H54 (cell line): ENCODE results near the gene ATXN7L1.

Source experiments
- DNase-seq: peaks from one replicate; pipeline ENCODE4 v3.0.0; 2011; ENCODE audit warnings: low spot score, mixed read lengths; ENCODE audit not compliant: insufficient read length
- FAIRE-seq: peaks from 3 replicates; lab custom pipeline; 2011; peaks lifted over from hg19 to GRCh38; lab: Jason Lieb, UNC
- POLR2A ChIP-seq: IDR thresholded peaks from 2 replicates; pipeline ENCODE4 v1.6.1; 2011; ENCODE audit warnings: low read depth, mild to moderate bottlenecking, low read length

Gene ATXN7L1

DNA sequence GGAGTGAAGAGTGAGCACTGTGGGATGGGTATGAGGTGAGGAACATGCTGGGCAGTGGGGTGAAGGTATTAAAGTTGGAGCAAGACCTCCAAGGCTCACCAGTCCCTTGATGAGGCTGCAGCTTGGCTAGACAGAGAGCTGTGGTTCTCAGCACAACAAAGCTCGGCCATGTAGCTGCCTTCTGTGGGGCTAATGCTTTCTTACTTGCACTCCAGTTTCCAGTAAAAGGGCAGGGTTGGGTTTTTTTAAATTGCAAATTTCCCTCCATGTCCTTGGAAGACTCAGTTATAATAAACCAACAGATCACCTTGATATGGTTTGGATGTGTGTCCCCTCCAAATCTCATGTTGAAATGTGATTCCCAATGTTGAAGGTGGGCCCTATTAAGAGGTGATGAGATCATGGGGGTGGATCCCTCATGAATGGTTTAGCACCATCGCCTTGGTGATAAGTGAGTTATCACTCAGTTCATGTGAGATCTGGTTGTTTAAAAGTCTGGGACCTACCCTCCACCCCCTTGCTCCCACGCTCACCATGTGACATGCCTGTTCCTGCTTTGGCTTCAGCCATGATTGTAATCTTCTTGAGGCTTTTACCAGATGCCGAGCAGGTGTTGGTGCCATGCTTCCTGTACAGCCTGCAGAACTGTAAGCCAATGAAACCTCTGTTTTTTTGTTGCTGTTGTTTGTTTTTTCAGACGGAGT, 55.9 kb downstream of the ATXN7L1 start:
- FAIRE-seq (no peak), DNase-seq (no peak)
- no peak for TF ChIP-seq POLR2A

GRCh38 chr7:105819559-105819958, 56.8 kb downstream of the ATXN7L1 start:
- FAIRE-seq (no peak), DNase-seq (no peak)
- no peak for TF ChIP-seq POLR2A

- TF ChIP-seq POLR2A, result no peak
- no peak for DNase-seq
- no peak for FAIRE-seq
Measured at GRCh38 chr7:105816954-105817615, 59.3 kb downstream of the ATXN7L1 start.

GRCh38 chr7:105816266-105816843, 60.0 kb downstream of the ATXN7L1 start:
- no peak for TF ChIP-seq POLR2A
- FAIRE-seq, result no peak
- no peak for DNase-seq

GRCh38 chr7:105815576-105815975, 60.8 kb downstream of the ATXN7L1 start:
- no peak for TF ChIP-seq POLR2A
- FAIRE-seq, result no peak
- no peak for DNase-seq

- DNase-seq, result no peak
- no peak for TF ChIP-seq POLR2A
- FAIRE-seq, result no peak
Measured at GRCh38 chr7:105814481-105814880, 61.9 kb downstream of the ATXN7L1 start.

GRCh38 chr7:105811189-105811847, 65.1 kb downstream of the ATXN7L1 start:
- FAIRE-seq (no peak), DNase-seq (no peak)
- TF ChIP-seq POLR2A, result no peak

DNA sequence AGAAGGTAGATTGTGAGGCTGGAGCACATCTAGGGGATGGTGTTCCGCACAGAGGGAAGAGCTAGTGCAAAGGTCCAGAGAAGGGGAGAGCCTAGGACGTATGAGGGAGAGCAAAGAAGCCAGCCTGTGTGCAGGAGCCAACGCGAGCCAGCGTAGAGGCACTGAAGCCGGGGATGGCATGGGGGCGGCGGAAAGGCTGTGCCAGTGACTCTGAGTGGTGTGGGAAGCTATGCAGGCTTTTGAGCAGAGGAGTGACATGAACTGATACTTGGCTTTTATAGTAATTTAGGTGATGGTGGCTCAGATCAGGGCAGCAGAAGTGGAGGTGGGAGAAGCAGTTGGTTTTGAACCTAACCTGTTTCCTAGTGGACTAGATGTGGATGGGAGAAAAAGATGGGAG, 65.8 kb downstream of the ATXN7L1 start:
- TF ChIP-seq POLR2A, result no peak
- DNase-seq (no peak), FAIRE-seq (no peak)

DNA sequence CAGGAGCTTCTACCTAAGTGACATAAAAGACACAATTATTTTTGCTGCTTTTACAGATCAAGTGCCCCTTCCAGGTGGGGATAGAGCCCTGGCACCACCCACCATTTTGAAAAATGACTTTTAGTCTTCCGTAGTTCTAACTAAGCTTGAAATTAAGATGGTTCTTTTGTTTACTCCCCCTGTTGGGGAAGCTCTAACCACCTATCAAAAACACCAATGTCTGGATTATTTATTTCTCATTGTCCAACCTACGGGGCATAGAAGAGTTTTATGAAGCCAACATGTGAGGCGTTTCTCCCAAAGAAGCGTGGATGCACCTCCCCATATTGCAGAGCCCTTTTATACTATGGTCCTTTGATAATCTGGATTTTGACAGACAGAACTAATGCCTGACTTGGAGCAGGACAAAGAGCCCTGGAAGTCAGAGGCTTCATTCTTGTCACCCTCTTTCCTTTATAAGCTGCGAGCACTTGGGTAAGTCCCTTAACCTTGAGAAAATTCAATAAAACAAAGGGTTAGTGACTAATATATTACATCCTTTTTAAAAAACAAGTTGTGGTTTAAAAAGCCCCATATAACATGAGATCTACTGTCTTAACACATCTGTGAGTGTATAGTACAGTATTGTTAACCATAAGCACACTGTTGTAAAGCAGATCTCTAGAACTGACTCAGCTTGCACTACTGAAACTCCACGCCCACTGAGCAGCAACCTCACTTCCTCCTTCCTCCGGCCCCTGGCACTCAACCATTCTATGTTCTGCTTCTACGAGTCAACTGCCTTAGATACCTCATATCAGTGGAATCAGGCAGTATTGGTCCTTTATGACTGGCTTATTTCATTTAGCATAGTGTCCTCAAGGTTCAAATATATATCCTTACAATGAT, 67.5 kb downstream of the ATXN7L1 start:
- no peak for FAIRE-seq
- DNase-seq, result peak; percentile 51
- no peak for TF ChIP-seq POLR2A

- no peak for FAIRE-seq
- no peak for DNase-seq
- TF ChIP-seq POLR2A, result no peak
Measured at GRCh38 chr7:105808209-105808608, 68.2 kb downstream of the ATXN7L1 start.

- no peak for TF ChIP-seq POLR2A
- no peak for DNase-seq
- no peak for FAIRE-seq
Measured at GRCh38 chr7:105807448-105807762, 69.0 kb downstream of the ATXN7L1 start.

DNA sequence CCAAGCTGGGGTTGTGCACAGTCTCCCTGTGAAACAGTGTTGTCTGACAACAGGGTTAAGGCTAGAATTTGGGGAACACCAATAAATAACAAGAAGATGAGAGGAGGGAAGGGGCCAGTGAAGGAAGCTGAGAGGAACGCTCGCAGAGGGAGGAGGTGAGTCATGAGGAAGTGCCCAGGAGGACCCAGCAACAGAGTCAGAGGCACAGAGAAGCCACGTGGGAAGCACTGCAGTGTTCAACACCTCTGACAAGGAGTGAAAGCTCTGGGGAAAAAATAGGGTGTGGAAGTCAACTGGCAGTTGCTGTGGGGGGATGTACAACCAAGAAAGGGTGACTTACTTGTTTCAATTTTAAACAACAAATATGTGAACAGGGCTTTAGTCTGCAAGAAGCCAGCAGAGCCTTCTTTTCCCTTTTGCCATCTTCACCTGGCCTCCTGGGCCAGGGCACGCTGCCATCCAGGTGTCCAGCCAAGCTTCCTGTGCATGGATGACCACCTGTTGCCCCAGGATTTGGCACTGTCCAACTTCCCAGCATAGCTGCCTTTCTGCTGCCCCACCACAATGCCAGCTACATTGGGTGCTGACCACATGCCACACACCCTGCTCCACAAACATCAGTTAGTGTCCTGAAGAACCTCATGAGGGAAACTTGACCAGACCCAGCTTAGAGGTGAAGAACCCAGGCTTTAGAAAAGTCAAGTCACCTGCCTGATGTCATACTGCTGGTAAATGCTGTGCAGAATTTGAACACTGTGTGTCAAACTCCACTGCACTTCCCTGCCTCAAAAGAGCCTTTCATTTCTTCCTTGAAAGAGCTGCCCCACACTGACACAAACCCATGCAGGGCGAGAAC, 69.6 kb downstream of the ATXN7L1 start:
- FAIRE-seq (no peak), DNase-seq (peak; percentile 75)
- TF ChIP-seq POLR2A, result no peak
